MV-4-11 (cell line): ENCODE measurements around the gene LHFPL3.
"Not testable (repeated sequence)": the region's sequence is repeated elsewhere in the genome, so short reads cannot be mapped to it uniquely, and the experiment has no call there.

Source experiments
- DNase-seq: peaks from one replicate; lab custom pipeline; 2025; lab: John Stamatoyannopoulos, UW

LHFPL3 gene

GRCh38 chr7:104328296-104328969 lies at the start of gene LHFPL3:
TSS of gene LHFPL3 (plus strand) at chr7:104328603.
- DNase-seq, result no peak

GRCh38 chr7:104281685-104282084 lies 46.7 kb upstream of the LHFPL3 start:
- DNase-seq, result not testable (repeated sequence)

GRCh38 chr7:104286839-104287238 lies 41.6 kb upstream of the LHFPL3 start:
- DNase-seq, result no peak

- DNase-seq, result no peak
Measured at GRCh38 chr7:104288137-104288536, 40.3 kb upstream of the LHFPL3 start.

- DNase-seq, result no peak
Measured at GRCh38 chr7:104294291-104294690, 34.1 kb upstream of the LHFPL3 start.

GRCh38 chr7:104296266-104296665 lies 32.1 kb upstream of the LHFPL3 start:
- no peak for DNase-seq

GRCh38 chr7:104296900-104297299 lies 31.5 kb upstream of the LHFPL3 start:
- DNase-seq, result no peak

- no peak for DNase-seq
Measured at GRCh38 chr7:104299323-104299722, 29.1 kb upstream of the LHFPL3 start.

GRCh38 chr7:104299777-104300176 lies 28.6 kb upstream of the LHFPL3 start:
- DNase-seq, result no peak

- no peak for DNase-seq
Measured at GRCh38 chr7:104306793-104307192, 21.6 kb upstream of the LHFPL3 start.

GRCh38 chr7:104317948-104318629 lies 10.3 kb upstream of the LHFPL3 start:
- no peak for DNase-seq

GRCh38 chr7:104327534-104327933 lies 869 bp upstream of the LHFPL3 start:
- DNase-seq, result no peak

- no peak for DNase-seq
Measured at GRCh38 chr7:104327938-104328295, 486 bp upstream of the LHFPL3 start.

- no peak for DNase-seq
Measured at GRCh38 chr7:104328970-104329825, 795 bp downstream of the LHFPL3 start.

GRCh38 chr7:104341546-104341945 lies 13.1 kb downstream of the LHFPL3 start:
- no peak for DNase-seq

GRCh38 chr7:104352736-104353135 lies 24.3 kb downstream of the LHFPL3 start:
- no peak for DNase-seq

GRCh38 chr7:104357166-104357565 lies 28.8 kb downstream of the LHFPL3 start:
- no peak for DNase-seq

GRCh38 chr7:104358446-104359132 lies 30.2 kb downstream of the LHFPL3 start:
- DNase-seq, result no peak

- no peak for DNase-seq
Measured at GRCh38 chr7:104362756-104363155, 34.4 kb downstream of the LHFPL3 start.

- DNase-seq, result no peak
Measured at GRCh38 chr7:104363355-104363754, 35.0 kb downstream of the LHFPL3 start.

GRCh38 chr7:104366390-104366789 lies 38.0 kb downstream of the LHFPL3 start:
- DNase-seq, result no peak

GRCh38 chr7:104367926-104368325 lies 39.5 kb downstream of the LHFPL3 start:
- DNase-seq, result no peak
